SK-N-SH treated with all-trans-retinoic acid at 6 μM for 48 hours (cell line): Measurements from ENCODE around the gene PDSS2.

Experiments
- ATAC-seq: fragments of 200-7000 bp; cut with Tn5 transposase; 3 replicates; pipeline ENCODE4 v1.9.1; 2020; ENCODE audit warnings: mild to moderate bottlenecking, moderate library complexity
- ARNTL ChIP-seq: fragments of 450-650 bp; formaldehyde crosslinking; IDR thresholded peaks from 2 replicates; pipeline ENCODE4 v1.5.0; 2020; ENCODE audit warnings: low read depth, mild to moderate bottlenecking, moderate library complexity, borderline replicate concordance
- BACH2 ChIP-seq: fragments of 250-450 bp; sonication (Bioruptor Pico); IDR thresholded peaks from 2 replicates; pipeline ENCODE4 v1.9.0; 2021; ENCODE audit warnings: mild to moderate bottlenecking, borderline replicate concordance
- ESRRG ChIP-seq: fragments of 250-450 bp; sonication (Bioruptor Pico); IDR thresholded peaks from 2 replicates; pipeline ENCODE4 v1.6.1; 2021; ENCODE audit warnings: mild to moderate bottlenecking
- GLIS3 ChIP-seq: fragments of 250-450 bp; sonication (Bioruptor Pico); IDR thresholded peaks from 2 replicates; pipeline ENCODE4 v1.5.0; 2020; ENCODE audit warnings: mild to moderate bottlenecking, moderate library complexity
- ISL1 ChIP-seq: fragments of 250-450 bp; sonication (Bioruptor Pico); IDR thresholded peaks from 2 replicates; pipeline ENCODE4 v2.1.2; 2022; ENCODE audit warnings: mild to moderate bottlenecking, moderate library complexity
- OSR1 ChIP-seq: fragments of 250-450 bp; sonication (Bioruptor Pico); IDR thresholded peaks from 2 replicates; pipeline ENCODE4 v1.8.0; 2022; ENCODE audit warnings: moderate library complexity, mild to moderate bottlenecking, inconsistent platforms
- POU6F1 ChIP-seq: fragments of 250-450 bp; sonication (Bioruptor Pico); IDR thresholded peaks from 2 replicates; pipeline ENCODE4 v1.8.0; 2021; ENCODE audit warnings: low read depth, mild to moderate bottlenecking, moderate library complexity, borderline replicate concordance
- PPARA ChIP-seq: fragments of 250-450 bp; sonication (Bioruptor Pico); IDR thresholded peaks from 2 replicates; pipeline ENCODE4 v1.5.0; 2020; ENCODE audit warnings: mild to moderate bottlenecking, borderline replicate concordance
- RARB ChIP-seq: fragments of 250-450 bp; sonication (Bioruptor Pico); IDR thresholded peaks from 2 replicates; pipeline ENCODE4 v1.8.0; 2021; ENCODE audit warnings: mild to moderate bottlenecking, moderate library complexity
- SNAI2 ChIP-seq: fragments of 250-450 bp; sonication (Bioruptor Pico); IDR thresholded peaks from 2 replicates; pipeline ENCODE4 v1.5.0; 2020; ENCODE audit warnings: mild to moderate bottlenecking, moderate library complexity
- TCF4 ChIP-seq: fragments of 250-450 bp; sonication (Bioruptor Pico); IDR thresholded peaks from 2 replicates; pipeline ENCODE4 v1.8.0; 2021; ENCODE audit warnings: mild to moderate bottlenecking, moderate library complexity, borderline replicate concordance
- TOX ChIP-seq: fragments of 250-450 bp; sonication (Bioruptor Pico); IDR thresholded peaks from 2 replicates; pipeline ENCODE4 v1.8.0; 2021; ENCODE audit warnings: mild to moderate bottlenecking, moderate library complexity, borderline replicate concordance
- ZC3H10 ChIP-seq: fragments of 250-450 bp; sonication (Bioruptor Pico); IDR thresholded peaks from 2 replicates; pipeline ENCODE4 v1.5.1; 2021; ENCODE audit warnings: mild to moderate bottlenecking, moderate library complexity
- ZFP3 ChIP-seq: fragments of 250-450 bp; sonication (Bioruptor Pico); IDR thresholded peaks from 2 replicates; pipeline ENCODE4 v1.5.0; 2020; ENCODE audit warnings: mild to moderate bottlenecking, moderate library complexity
- ZFP30 ChIP-seq: fragments of 450-650 bp; formaldehyde crosslinking; IDR thresholded peaks from 2 replicates; pipeline ENCODE4 v1.5.0; 2022; ENCODE audit warnings: mild to moderate bottlenecking, moderate library complexity
- ZNF565 ChIP-seq: fragments of 450-650 bp; formaldehyde crosslinking; conservative IDR thresholded peaks from 2 replicates; pipeline ENCODE4 v1.5.0; 2020; ENCODE audit warnings: low read depth, mild to moderate bottlenecking, moderate library complexity
- ZNF70 ChIP-seq: fragments of 450-650 bp; formaldehyde crosslinking; IDR thresholded peaks from 2 replicates; pipeline ENCODE4 v1.5.0; 2020; ENCODE audit warnings: mild to moderate bottlenecking, moderate library complexity
- ZNF8 ChIP-seq: fragments of 450-650 bp; formaldehyde crosslinking; IDR thresholded peaks from 2 replicates; pipeline ENCODE4 v1.5.0; 2020; ENCODE audit warnings: mild to moderate bottlenecking, moderate library complexity
- TF ChIP-seq, protein P1 (sequence below): fragments of 250-450 bp; sonication (Bioruptor Pico); IDR thresholded peaks from 2 replicates; pipeline ENCODE4 v1.5.0; 2020; ENCODE audit warnings: mild to moderate bottlenecking, moderate library complexity
- TF ChIP-seq, protein P2 (sequence below): fragments of 250-450 bp; sonication (Bioruptor Pico); IDR thresholded peaks from 2 replicates; pipeline ENCODE4 v1.5.1; 2021; ENCODE audit warnings: mild to moderate bottlenecking, moderate library complexity
- TF ChIP-seq, protein P3 (sequence below): fragments of 250-450 bp; sonication (Bioruptor Pico); IDR thresholded peaks from 2 replicates; pipeline ENCODE4 v1.5.1; 2020; ENCODE audit warnings: low read depth, mild to moderate bottlenecking, moderate library complexity

Gene PDSS2

DNA sequence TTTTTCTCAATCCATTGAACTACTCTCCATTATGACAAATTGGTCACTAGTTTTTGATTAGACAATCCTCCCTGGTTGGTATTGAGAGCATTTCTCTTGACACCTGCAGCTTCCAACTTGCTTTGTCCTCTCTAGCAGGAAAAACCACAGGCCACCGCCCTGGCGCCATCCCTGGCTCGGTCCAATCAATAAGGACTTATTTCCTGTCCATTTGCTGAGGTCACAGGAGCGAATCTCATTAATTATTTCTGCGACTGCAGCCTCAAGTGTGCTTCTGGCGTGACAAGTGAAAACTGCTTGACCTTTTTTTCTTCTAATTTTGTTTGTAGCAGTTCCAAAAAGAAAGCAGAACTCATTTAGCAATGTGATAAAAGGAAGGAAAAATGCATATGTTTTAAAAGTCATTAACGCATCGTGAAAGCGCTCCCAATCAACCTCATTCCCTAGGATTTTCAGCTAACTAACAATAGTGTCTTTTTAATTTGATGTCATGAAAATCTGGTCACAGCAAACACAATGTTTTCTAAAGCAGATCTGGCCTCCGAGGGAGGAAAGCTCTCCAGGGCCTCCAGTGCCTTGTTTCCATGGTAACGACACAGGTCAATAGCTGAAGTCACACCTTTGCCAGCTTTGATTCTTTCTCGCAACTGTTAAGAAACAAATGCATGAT, 305.1 kb downstream of the PDSS2 start:
- TF ChIP-seq BACH2 (CRISPR knock-in tag) (no peak), ZFP30 (CRISPR knock-in tag) (no peak), POU6F1 (CRISPR knock-in tag) (no peak), ZNF565 (CRISPR knock-in tag) (no peak)

GRCh38 chr6:107152638-107153430, 306.5 kb downstream of the PDSS2 start:
- TF ChIP-seq ZFP30 (CRISPR knock-in tag): no peak
- no peak for TF ChIP-seq TCF4
- TF ChIP-seq SNAI2: no peak
- TF ChIP-seq ZNF70: no peak
- TF ChIP-seq ZNF565 (CRISPR knock-in tag): no peak
- TF ChIP-seq GLIS3 (CRISPR knock-in tag): no peak
- TF ChIP-seq RARB (CRISPR knock-in tag): no peak
- no peak for TF ChIP-seq ZC3H10 (CRISPR knock-in tag)
- no peak for TF ChIP-seq OSR1
- no peak for TF ChIP-seq ARNTL (CRISPR knock-in tag)
- TF ChIP-seq TOX: no peak
- TF ChIP-seq ISL1 (CRISPR knock-in tag): no peak
- TF ChIP-seq, protein P1, sequence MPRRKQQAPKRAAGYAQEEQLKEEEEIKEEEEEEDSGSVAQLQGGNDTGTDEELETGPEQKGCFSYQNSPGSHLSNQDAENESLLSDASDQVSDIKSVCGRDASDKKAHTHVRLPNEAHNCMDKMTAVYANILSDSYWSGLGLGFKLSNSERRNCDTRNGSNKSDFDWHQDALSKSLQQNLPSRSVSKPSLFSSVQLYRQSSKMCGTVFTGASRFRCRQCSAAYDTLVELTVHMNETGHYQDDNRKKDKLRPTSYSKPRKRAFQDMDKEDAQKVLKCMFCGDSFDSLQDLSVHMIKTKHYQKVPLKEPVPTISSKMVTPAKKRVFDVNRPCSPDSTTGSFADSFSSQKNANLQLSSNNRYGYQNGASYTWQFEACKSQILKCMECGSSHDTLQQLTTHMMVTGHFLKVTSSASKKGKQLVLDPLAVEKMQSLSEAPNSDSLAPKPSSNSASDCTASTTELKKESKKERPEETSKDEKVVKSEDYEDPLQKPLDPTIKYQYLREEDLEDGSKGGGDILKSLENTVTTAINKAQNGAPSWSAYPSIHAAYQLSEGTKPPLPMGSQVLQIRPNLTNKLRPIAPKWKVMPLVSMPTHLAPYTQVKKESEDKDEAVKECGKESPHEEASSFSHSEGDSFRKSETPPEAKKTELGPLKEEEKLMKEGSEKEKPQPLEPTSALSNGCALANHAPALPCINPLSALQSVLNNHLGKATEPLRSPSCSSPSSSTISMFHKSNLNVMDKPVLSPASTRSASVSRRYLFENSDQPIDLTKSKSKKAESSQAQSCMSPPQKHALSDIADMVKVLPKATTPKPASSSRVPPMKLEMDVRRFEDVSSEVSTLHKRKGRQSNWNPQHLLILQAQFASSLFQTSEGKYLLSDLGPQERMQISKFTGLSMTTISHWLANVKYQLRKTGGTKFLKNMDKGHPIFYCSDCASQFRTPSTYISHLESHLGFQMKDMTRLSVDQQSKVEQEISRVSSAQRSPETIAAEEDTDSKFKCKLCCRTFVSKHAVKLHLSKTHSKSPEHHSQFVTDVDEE (CRISPR knock-in tag): no peak
- TF ChIP-seq ZNF8 (CRISPR knock-in tag): no peak
- no peak for TF ChIP-seq POU6F1 (CRISPR knock-in tag)
- ATAC-seq: no peak

More for the DNA sequence above, 305.1 kb downstream of the PDSS2 start:
- ATAC-seq: no peak

DNA sequence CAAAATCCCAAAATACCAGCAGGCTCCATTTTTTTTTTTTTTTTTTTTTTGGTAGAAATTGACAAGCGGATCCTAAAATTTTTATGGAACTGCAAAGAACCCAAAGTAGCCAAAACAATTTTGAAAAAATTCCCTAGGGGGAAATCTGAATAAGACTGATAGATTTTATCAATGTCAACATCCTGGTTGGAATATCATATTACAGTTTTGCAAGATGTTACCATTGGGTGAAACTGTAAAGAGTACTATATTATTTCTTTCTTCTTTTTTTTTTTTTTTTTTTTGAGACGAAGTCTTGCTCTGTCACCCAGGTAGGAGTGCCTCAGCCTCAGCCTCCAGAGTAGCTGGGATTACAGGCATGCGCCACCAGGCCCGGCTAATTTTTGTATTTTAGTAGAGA, 314.7 kb downstream of the PDSS2 start:
- TF ChIP-seq, protein P2, sequence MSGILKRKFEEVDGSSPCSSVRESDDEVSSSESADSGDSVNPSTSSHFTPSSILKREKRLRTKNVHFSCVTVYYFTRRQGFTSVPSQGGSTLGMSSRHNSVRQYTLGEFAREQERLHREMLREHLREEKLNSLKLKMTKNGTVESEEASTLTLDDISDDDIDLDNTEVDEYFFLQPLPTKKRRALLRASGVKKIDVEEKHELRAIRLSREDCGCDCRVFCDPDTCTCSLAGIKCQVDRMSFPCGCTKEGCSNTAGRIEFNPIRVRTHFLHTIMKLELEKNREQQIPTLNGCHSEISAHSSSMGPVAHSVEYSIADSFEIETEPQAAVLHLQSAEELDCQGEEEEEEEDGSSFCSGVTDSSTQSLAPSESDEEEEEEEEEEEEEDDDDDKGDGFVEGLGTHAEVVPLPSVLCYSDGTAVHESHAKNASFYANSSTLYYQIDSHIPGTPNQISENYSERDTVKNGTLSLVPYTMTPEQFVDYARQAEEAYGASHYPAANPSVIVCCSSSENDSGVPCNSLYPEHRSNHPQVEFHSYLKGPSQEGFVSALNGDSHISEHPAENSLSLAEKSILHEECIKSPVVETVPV (CRISPR knock-in tag): no peak
- TF ChIP-seq, protein P1 (CRISPR knock-in tag): no peak
- TF ChIP-seq PPARA (CRISPR knock-in tag) (no peak), BACH2 (CRISPR knock-in tag) (no peak), ESRRG (CRISPR knock-in tag) (no peak), ZFP30 (CRISPR knock-in tag) (no peak), POU6F1 (CRISPR knock-in tag) (no peak), ZNF70 (no peak), ZFP3 (CRISPR knock-in tag) (no peak), TOX (no peak), ARNTL (CRISPR knock-in tag) (no peak), SNAI2 (no peak), TCF4 (no peak), ZNF8 (CRISPR knock-in tag) (no peak), ZC3H10 (CRISPR knock-in tag) (no peak)
- TF ChIP-seq, protein P3, sequence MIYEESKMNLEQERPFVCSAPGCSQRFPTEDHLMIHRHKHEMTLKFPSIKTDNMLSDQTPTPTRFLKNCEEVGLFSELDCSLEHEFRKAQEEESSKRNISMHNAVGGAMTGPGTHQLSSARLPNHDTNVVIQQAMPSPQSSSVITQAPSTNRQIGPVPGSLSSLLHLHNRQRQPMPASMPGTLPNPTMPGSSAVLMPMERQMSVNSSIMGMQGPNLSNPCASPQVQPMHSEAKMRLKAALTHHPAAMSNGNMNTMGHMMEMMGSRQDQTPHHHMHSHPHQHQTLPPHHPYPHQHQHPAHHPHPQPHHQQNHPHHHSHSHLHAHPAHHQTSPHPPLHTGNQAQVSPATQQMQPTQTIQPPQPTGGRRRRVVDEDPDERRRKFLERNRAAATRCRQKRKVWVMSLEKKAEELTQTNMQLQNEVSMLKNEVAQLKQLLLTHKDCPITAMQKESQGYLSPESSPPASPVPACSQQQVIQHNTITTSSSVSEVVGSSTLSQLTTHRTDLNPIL: no peak
- ATAC-seq: no peak
